Spleen (tissue), 7 donors: ENCODE results near the gene MITD1.
"Not testable (repeated sequence)": the region's sequence is repeated elsewhere in the genome, so short reads cannot be mapped to it uniquely, and the experiment has no call there.

ENCODE experiments used
- POLR2A ChIP-seq, 3 donors: fragments of 450-650 bp; IDR thresholded peaks; one replicate each; pipeline ENCODE4 v1.5.1; 2017; ENCODE audit warnings: antibody characterized with exemption in 3 of 3, mild to moderate bottlenecking in 1 of 3
- POLR2AphosphoS5 ChIP-seq, 3 donors: sonication (generic); formaldehyde crosslinking; IDR thresholded peaks; one replicate each; pipeline ENCODE4 v1.5.1; 2017; ENCODE audit warnings: antibody characterized with exemption in 3 of 3
- TF ChIP-seq, protein P1 (sequence below), 11 experiments: fragments of 200-600 bp in 7 of 11; fragments of 450-650 bp in 4 of 11; sonication (generic) in 4 of 11; IDR thresholded peaks in 8 of 11; conservative IDR thresholded peaks in 3 of 11; 1 replicate in 7 of 11; 2 replicates in 4 of 11; pipeline versions ENCODE4 v1.4.0 to v1.8.0; 2016 to 2021; ENCODE audit warnings: antibody characterized with exemption in 11 of 11, inconsistent platforms in 4 of 11, mild to moderate bottlenecking in 1 of 11
- donor health status: DM: no; HTN: no; CAD: no; lungs with moderate emphysema.
- donor health status: DM: no; HTN: no; CAD: no.
- donor health status: DM: no; HTN: no; CAD: no.

DNA sequence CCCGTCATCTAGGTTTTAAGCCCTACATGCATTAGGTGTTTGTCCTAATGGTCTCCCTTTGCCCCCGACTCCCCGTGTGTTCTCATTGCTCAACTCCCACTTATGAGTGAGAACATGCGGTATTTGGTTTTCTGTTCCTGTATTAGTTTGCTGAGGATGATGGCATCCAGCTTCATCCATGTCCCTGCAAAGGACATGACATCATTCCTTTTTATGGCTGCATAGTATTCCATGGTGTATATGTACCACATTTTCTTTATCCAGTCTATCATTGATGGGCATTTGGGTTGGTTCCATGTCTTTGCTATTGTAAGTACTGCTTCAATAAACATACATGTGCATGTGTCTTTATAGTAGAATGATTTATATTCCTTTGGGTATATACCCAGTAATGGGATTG lies 11.5 kb upstream of the MITD1 start:
- TF ChIP-seq POLR2A, POLR2AphosphoS5 (IDR thresholded peaks at IDR 0.05): not testable (repeated sequence)
- TF ChIP-seq, protein P1, sequence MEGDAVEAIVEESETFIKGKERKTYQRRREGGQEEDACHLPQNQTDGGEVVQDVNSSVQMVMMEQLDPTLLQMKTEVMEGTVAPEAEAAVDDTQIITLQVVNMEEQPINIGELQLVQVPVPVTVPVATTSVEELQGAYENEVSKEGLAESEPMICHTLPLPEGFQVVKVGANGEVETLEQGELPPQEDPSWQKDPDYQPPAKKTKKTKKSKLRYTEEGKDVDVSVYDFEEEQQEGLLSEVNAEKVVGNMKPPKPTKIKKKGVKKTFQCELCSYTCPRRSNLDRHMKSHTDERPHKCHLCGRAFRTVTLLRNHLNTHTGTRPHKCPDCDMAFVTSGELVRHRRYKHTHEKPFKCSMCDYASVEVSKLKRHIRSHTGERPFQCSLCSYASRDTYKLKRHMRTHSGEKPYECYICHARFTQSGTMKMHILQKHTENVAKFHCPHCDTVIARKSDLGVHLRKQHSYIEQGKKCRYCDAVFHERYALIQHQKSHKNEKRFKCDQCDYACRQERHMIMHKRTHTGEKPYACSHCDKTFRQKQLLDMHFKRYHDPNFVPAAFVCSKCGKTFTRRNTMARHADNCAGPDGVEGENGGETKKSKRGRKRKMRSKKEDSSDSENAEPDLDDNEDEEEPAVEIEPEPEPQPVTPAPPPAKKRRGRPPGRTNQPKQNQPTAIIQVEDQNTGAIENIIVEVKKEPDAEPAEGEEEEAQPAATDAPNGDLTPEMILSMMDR (IDR thresholded peaks at IDR 0.05 in 8 of 11, conservative IDR thresholded peaks at IDR 0.05 in 3 of 11) = not testable (repeated sequence)
